Right lobe of liver (tissue), 4 donors: ENCODE measurements around the gene DNAAF8.

Source experiments
- POLR2A ChIP-seq: fragments of 450-650 bp; IDR thresholded peaks from one replicate; pipeline ENCODE4 v1.6.1; 2017; ENCODE audit warnings: antibody characterized with exemption, mild to moderate bottlenecking
- TF ChIP-seq, protein P1 (sequence below), 4 donors: fragments of 200-600 bp in 3 of 4; fragments of 450-650 bp in 1 of 4; IDR thresholded peaks; one replicate each; pipeline versions ENCODE4 v1.5.1 to v1.8.0; 2016 to 2022; ENCODE audit warnings: antibody characterized with exemption in 4 of 4, mild to moderate bottlenecking in 2 of 4
- donor health status: DM: no; HTN: no; CAD: no.
- donor health status: DM: no; HTN: no; CAD: no.
- donor health status: DM: no; HTN: yes; CAD: no.

DNA sequence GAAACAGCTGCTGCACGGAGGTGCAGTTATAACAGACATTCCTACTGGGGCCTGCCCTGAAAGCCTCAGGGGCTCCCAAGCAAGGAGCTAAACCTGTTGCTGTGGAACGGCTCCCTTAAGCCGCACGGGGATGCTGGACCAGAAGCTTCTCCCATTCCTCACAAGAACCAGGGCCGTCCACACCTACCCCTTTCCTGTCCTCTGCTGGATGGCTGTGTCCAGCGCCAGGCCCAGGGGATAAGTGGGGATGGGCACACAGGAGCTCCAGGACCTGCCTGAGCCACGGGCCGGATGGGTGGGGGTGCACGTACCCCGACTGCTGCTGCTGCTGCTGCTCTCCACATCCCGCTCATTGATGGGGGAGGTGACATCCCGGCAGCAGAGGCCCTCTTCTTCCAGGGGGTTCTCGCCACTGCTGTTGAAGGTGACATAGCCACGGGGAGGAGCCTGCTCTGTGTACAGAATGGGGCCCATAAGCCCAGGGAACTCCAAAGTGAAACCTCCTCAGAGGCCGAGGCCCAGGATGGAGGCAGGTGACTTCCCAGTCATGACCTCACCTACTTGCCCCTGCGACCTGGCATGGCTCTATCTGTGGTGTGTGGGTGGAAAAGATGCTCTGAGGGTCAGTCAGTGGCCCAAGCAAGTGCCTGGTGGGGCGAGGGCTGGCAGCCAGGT lies 32.4 kb upstream of the DNAAF8 start:
- TF ChIP-seq, protein P1, sequence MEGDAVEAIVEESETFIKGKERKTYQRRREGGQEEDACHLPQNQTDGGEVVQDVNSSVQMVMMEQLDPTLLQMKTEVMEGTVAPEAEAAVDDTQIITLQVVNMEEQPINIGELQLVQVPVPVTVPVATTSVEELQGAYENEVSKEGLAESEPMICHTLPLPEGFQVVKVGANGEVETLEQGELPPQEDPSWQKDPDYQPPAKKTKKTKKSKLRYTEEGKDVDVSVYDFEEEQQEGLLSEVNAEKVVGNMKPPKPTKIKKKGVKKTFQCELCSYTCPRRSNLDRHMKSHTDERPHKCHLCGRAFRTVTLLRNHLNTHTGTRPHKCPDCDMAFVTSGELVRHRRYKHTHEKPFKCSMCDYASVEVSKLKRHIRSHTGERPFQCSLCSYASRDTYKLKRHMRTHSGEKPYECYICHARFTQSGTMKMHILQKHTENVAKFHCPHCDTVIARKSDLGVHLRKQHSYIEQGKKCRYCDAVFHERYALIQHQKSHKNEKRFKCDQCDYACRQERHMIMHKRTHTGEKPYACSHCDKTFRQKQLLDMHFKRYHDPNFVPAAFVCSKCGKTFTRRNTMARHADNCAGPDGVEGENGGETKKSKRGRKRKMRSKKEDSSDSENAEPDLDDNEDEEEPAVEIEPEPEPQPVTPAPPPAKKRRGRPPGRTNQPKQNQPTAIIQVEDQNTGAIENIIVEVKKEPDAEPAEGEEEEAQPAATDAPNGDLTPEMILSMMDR (IDR thresholded peaks at IDR 0.05) = no peak
- no peak for TF ChIP-seq POLR2A
